HepG2 (cell line): Measurements from ENCODE around the gene TLR5. TPM values are rescaled to one million over a fixed set of nuclear protein-coding genes. Genes with fewer than 3 reads are reported as not detected.

Experiments
- ATAC-seq: fragments of 200-7000 bp; cut with Tn5 transposase; 3 replicates; pipeline ENCODE4 v1.9.1; 2020; ENCODE audit warnings: mild to moderate bottlenecking, moderate library complexity
- BruUV-seq: library from RNA; stranded (reverse); fragments of 400-500 nt; replicated peaks from 2 replicates; lab custom pipeline; 2021; lab: Mats Ljungman, UMichigan
- CTCF ChIA-PET: fragments of 300-600 bp; formaldehyde crosslinking; extraction: SDS; loops from one replicate; lab custom pipeline; 2021; ENCODE audit warnings: low total read pairs, inconsistent platforms, low intra/inter-chr PET ratio; lab: Yijun Ruan, JAX
- POLR2A ChIA-PET: fragments of 350-600 bp; sonication (Branson Sonifier 250); formaldehyde crosslinking; loops from one replicate; lab custom pipeline; 2020; ENCODE audit warnings: antibody characterized with exemption, inconsistent platforms; lab: Yijun Ruan, JAX
- DNase-seq: peaks from one replicate; pipeline ENCODE4 v3.0.0-alpha.2; 2015; ENCODE audit warnings: low spot score
- FAIRE-seq: peaks from 3 replicates; lab custom pipeline; 2011; peaks lifted over from hg19 to GRCh38; lab: Jason Lieb, UNC
- H2AFZ ChIP-seq: one replicate; pipeline ENCODE4 v1.6.1; 2011; ENCODE audit warnings: low read length, inconsistent platforms
- H3K27ac ChIP-seq: fragments of 300-600 bp; 3 replicates; pipeline ENCODE4 v1.8.0; 2011; ENCODE audit warnings: mixed run types, mild to moderate bottlenecking, mixed read lengths, low read length, inconsistent platforms; ENCODE audit not compliant: insufficient read depth; ENCODE audit errors: extremely low read length
- H3K27me3 ChIP-seq, 2 experiments: fragments of 200-600 bp in 1 of 2; 2 replicates in 1 of 2; 3 replicates in 1 of 2; pipeline versions ENCODE4 v1.6.0 to v1.8.0; 2011; ENCODE audit warnings: low read length in 2 of 2, mild to moderate bottlenecking in 2 of 2, moderate library complexity in 2 of 2, inconsistent platforms in 1 of 2; ENCODE audit not compliant: insufficient read depth in 2 of 2, control insufficient read depth in 1 of 2
- H3K36me3 ChIP-seq, 2 experiments: fragments of 200-600 bp in 1 of 2; replicated peaks in 1 of 2; 2 replicates in 1 of 2; 3 replicates in 1 of 2; pipeline versions ENCODE4 v1.5.1 to v1.8.0; 2011; ENCODE audit warnings: low read length in 2 of 2, inconsistent platforms in 1 of 2; ENCODE audit not compliant: insufficient read depth in 2 of 2, control insufficient read depth in 1 of 2
- H3K4me1 ChIP-seq: 2 replicates; pipeline ENCODE4 v1.5.1; 2012; ENCODE audit warnings: low read length, inconsistent platforms; ENCODE audit not compliant: insufficient read depth
- H3K4me2 ChIP-seq: 2 replicates; pipeline ENCODE4 v1.6.0; 2011; ENCODE audit warnings: low read depth, low read length, inconsistent platforms
- H3K4me3 ChIP-seq, 3 experiments: fragments of 200-600 bp in 1 of 3; sonication (generic), shearing (Covaris generic) in 1 of 3; replicated peaks in 1 of 3; 2 replicates each; pipeline ENCODE4 v1.5.1; 2011 to 2016; ENCODE audit warnings: low read length in 3 of 3, inconsistent platforms in 2 of 3, low read depth in 2 of 3, mild to moderate bottlenecking in 2 of 3, control low read depth in 1 of 3, mixed read lengths in 1 of 3; ENCODE audit not compliant: insufficient read depth in 1 of 3
- H3K79me2 ChIP-seq: one replicate; pipeline ENCODE4 v1.6.1; 2011; ENCODE audit warnings: low read length, inconsistent platforms; ENCODE audit not compliant: insufficient read depth
- H3K9ac ChIP-seq: 2 replicates; pipeline ENCODE4 v1.6.0; 2011; ENCODE audit warnings: mild to moderate bottlenecking, low read depth, low read length, inconsistent platforms; ENCODE audit not compliant: insufficient read depth
- H3K9me3 ChIP-seq: 2 replicates; pipeline ENCODE4 v1.5.1; 2012; ENCODE audit warnings: mild to moderate bottlenecking, low read length
- H4K20me1 ChIP-seq: 2 replicates; pipeline ENCODE4 v1.6.0; 2011; ENCODE audit warnings: inconsistent platforms, mild to moderate bottlenecking, low read length, moderate library complexity; ENCODE audit not compliant: insufficient read depth
- ARNT ChIP-seq: fragments of 450-650 bp; IDR thresholded peaks from 2 replicates; pipeline ENCODE4 v1.6.1; 2017
- HIVEP1 ChIP-seq: sonication (generic); formaldehyde crosslinking; IDR thresholded peaks from 2 replicates; pipeline ENCODE4 v1.4.0; 2020; ENCODE audit warnings: mild to moderate bottlenecking, missing genetic modification reagents
- NFE2 ChIP-seq: sonication (generic); formaldehyde crosslinking; IDR thresholded peaks from 2 replicates; pipeline ENCODE4 v1.4.0; 2020; ENCODE audit warnings: missing genetic modification reagents
- ZNF136 ChIP-seq: sonication (generic); formaldehyde crosslinking; IDR thresholded peaks from 2 replicates; pipeline ENCODE4 v1.8.1; 2022; ENCODE audit warnings: low read depth, mild to moderate bottlenecking, moderate library complexity, missing genetic modification reagents
- ZNF362 ChIP-seq: sonication (generic); formaldehyde crosslinking; IDR thresholded peaks from 2 replicates; pipeline ENCODE4 v1.4.0; 2020; ENCODE audit warnings: missing genetic modification reagents, mild to moderate bottlenecking, borderline replicate concordance
- ZNF792 ChIP-seq: IDR thresholded peaks from 2 replicates; pipeline ENCODE4 v1.6.1; 2016
- ZUFSP ChIP-seq: sonication (generic); formaldehyde crosslinking; IDR thresholded peaks from 2 replicates; pipeline ENCODE4 v1.9.0; 2021; ENCODE audit warnings: missing genetic modification reagents, mild to moderate bottlenecking, borderline replicate concordance
- WGBS: methylation state at CpG from one replicate; pipeline ENCODE4 v1.1.6; 2017; ENCODE audit warnings: low lambda C conversion rate; 5-methylcytosine and 5-hydroxymethylcytosine counted together
- in situ Hi-C: cut with HindIII; loops from 2 replicates; pipeline ENCODE4 v1.10.0; 2017; ENCODE audit warnings: low pct_unique_long_range_greater_than_20kb; ENCODE audit not compliant: extremely low pct_ligation_motif_present
- intact Hi-C: fragments of 100-400 bp; cut with micrococcal nuclease; formaldehyde crosslinking; loops from one replicate; pipeline ENCODE4 v1.10.0; 2022; ENCODE audit not compliant: unreplicated experiment
- polyA plus RNA-seq, 8 experiments: library from polyadenylated mRNA; depleted of rRNA in 3 of 8; stranded (reverse) in 7 of 8; unstranded in 1 of 8; fragments of >200 nt; fragmentation: Illumina TruSeq in 4 of 8; extraction: Trizol in 4 of 8; gene quantifications; 2 replicates each; pipeline versions ENCODE4 v1.2.1 to v1.2.3, GENCODE V29; 2011 to 2016; ENCODE audit warnings: low read depth in 4 of 8, missing spikeins in 1 of 8, mixed read lengths in 1 of 8; ENCODE audit not compliant: insufficient read depth in 1 of 8
- total RNA-seq, 5 experiments: library from RNA; depleted of rRNA; stranded (reverse); fragments of >200 nt; fragmentation: Illumina TruSeq; extraction: Trizol; gene quantifications; 2 replicates each; pipeline ENCODE4 v1.2.3, GENCODE V29; 2016; ENCODE audit warnings: low read depth in 1 of 5

TLR5 gene
- total and polyA plus RNA-seq, 2 of the 13 experiments (the other 11 are each of a cell fraction or from before 2014, with no cell fraction given): not detected

GRCh38 chr1:223106856-223107255 is 36.2 kb downstream of the TLR5 start:
- ChIA-PET CTCF (no interaction called here), POLR2A (no interaction called here)
- WGBS: 53% methylated on average over 3 of the region's 3 CpGs
- no peak for FAIRE-seq
- H4K20me1 ChIP-seq: no peaks in the 10 kb centered on the region
- H3K27ac ChIP-seq: no peak overlapping the region
- H2AFZ ChIP-seq: no peak overlapping the region
- no peaks in the 10 kb centered on the region for H3K36me3 ChIP-seq
- TF ChIP-seq ZUFSP (CRISPR knock-in tag): no peak
- TF ChIP-seq ZNF362 (CRISPR knock-in tag): no peak
- TF ChIP-seq NFE2 (CRISPR knock-in tag): no peak
- TF ChIP-seq ARNT: no peak
- TF ChIP-seq ZNF136: no peak
- TF ChIP-seq ZNF792 (CRISPR knock-in tag): no peak
- no peak for TF ChIP-seq HIVEP1
- H3K4me1 ChIP-seq: peaks cover 26% of the 10 kb centered on the region
- ATAC-seq: no peak
- H3K9me3 ChIP-seq: no peaks in the 10 kb centered on the region
- no peak overlapping the region for H3K9ac ChIP-seq
- BruUV-seq: no TSS peak
- intact Hi-C loops (no loop called here), in situ Hi-C loops (no loop called here)
- no peak for DNase-seq
- 0 out of 5 replicates have a peak, but pooled peaks cover 0 to 7% of the 10 kb centered on the region in 2 experiments for H3K27me3 ChIP-seq
- no peak overlapping the region for H3K4me2 ChIP-seq
- no peaks in the 10 kb centered on the region for H3K79me2 ChIP-seq
- no peak overlapping the region for H3K4me3 ChIP-seq
